DMS 273 (cell line): Measurements from ENCODE around the gene NRDE2.
A peak's percentile ranks its signal among the peaks of the same experiment; 100 is the strongest.

Source experiments
- DNase-seq: peaks from one replicate; lab custom pipeline; 2025; ENCODE audit not compliant: unreplicated experiment; lab: John Stamatoyannopoulos, UW

The NRDE2 gene

GRCh38 chr14:90344331-90345238 lies 12.8 kb upstream of the NRDE2 start:
- DNase-seq, result peak; percentile 52

- peak; percentile 51 for DNase-seq
Measured at GRCh38 chr14:90342327-90342726, 10.6 kb upstream of the NRDE2 start.

GRCh38 chr14:90341784-90342183 lies 10.0 kb upstream of the NRDE2 start:
- DNase-seq, result peak; percentile 68

GRCh38 chr14:90341232-90341631 lies 9.5 kb upstream of the NRDE2 start:
- peak; percentile 11 for DNase-seq

GRCh38 chr14:90336985-90337384 lies 5.2 kb upstream of the NRDE2 start:
- DNase-seq, result no peak

- no peak for DNase-seq
Measured at GRCh38 chr14:90336401-90336800, 4.7 kb upstream of the NRDE2 start.

- DNase-seq, result no peak
Measured at GRCh38 chr14:90332271-90332584, 487 bp upstream of the NRDE2 start.

- no peak for DNase-seq
Measured at GRCh38 chr14:90330203-90331196, 1.2 kb downstream of the NRDE2 start.

- DNase-seq, result no peak
Measured at GRCh38 chr14:90321891-90322290, 9.8 kb downstream of the NRDE2 start.

GRCh38 chr14:90319634-90320541 lies 11.9 kb downstream of the NRDE2 start:
- DNase-seq, result no peak

- no peak for DNase-seq
Measured at GRCh38 chr14:90319173-90319572, 12.6 kb downstream of the NRDE2 start.

GRCh38 chr14:90318016-90318415 lies 13.7 kb downstream of the NRDE2 start:
- no peak for DNase-seq

GRCh38 chr14:90317286-90317685 lies 14.5 kb downstream of the NRDE2 start:
- no peak for DNase-seq

- no peak for DNase-seq
Measured at GRCh38 chr14:90308561-90308960, 23.2 kb downstream of the NRDE2 start.

GRCh38 chr14:90305176-90305601 lies 26.6 kb downstream of the NRDE2 start:
- DNase-seq, result no peak

- DNase-seq, result no peak
Measured at GRCh38 chr14:90304502-90304901, 27.2 kb downstream of the NRDE2 start.

- no peak for DNase-seq
Measured at GRCh38 chr14:90303473-90303872, 28.3 kb downstream of the NRDE2 start.

GRCh38 chr14:90302529-90303303 lies 29.0 kb downstream of the NRDE2 start:
- no peak for DNase-seq

- peak; percentile 64 for DNase-seq
Measured at GRCh38 chr14:90301668-90302090, 30.1 kb downstream of the NRDE2 start.

GRCh38 chr14:90301122-90301521 lies 30.6 kb downstream of the NRDE2 start:
- no peak for DNase-seq
